H7 (cell line): ENCODE measurements around the gene KCNK4. TPM values are rescaled to one million over a fixed set of nuclear protein-coding genes. Genes with fewer than 3 reads are reported as not detected.

Experiments
- DNase-seq: peaks from one replicate; pipeline ENCODE4 v3.0.0; 2012
- H3K27me3 ChIP-seq: 2 replicates; pipeline ENCODE4 v1.6.0; 2011; ENCODE audit warnings: mild to moderate bottlenecking, low read length; ENCODE audit not compliant: control insufficient read depth, insufficient read depth
- H3K36me3 ChIP-seq: replicated peaks from 2 replicates; pipeline ENCODE4 v1.5.1; 2011; ENCODE audit warnings: low read length; ENCODE audit not compliant: control insufficient read depth, insufficient read depth
- H3K4me3 ChIP-seq: 2 replicates; pipeline ENCODE4 v1.5.1; 2011; ENCODE audit warnings: low read depth, mild to moderate bottlenecking, control low read depth, low read length, moderate library complexity; ENCODE audit not compliant: insufficient read depth
- total RNA-seq: library from RNA; depleted of rRNA; stranded (reverse); fragments of >200 nt; shearing (Covaris generic); gene quantifications from 2 replicates; pipeline ENCODE4 v1.2.3, GENCODE V29; 2014

The KCNK4 gene
- total RNA-seq, 1 experiment from 2014 or later = not detected

- no peak overlapping the region for H3K4me3 ChIP-seq
- no peaks in the 10 kb centered on the region for H3K27me3 ChIP-seq
- no peak for DNase-seq
- H3K36me3 ChIP-seq = peaks cover 14% of the 10 kb centered on the region
These were observed 33.8 kb downstream of the KCNK4 start for GRCh38 chr11:64324692-64325469.

GRCh38 chr11:64327375-64327774 is 36.3 kb downstream of the KCNK4 start:
- Histone ChIP-seq H3K4me3 (no peak overlapping the region), H3K27me3 (no peaks in the 10 kb centered on the region), H3K36me3 (no peaks in the 10 kb centered on the region; the same call in none of the 2 replicates)
- no peak for DNase-seq

GRCh38 chr11:64327993-64328392 is 36.9 kb downstream of the KCNK4 start:
- Histone ChIP-seq H3K27me3 (no peaks in the 10 kb centered on the region), H3K4me3 (no peak overlapping the region), H3K36me3 (no peaks in the 10 kb centered on the region; the same call in 1 of the 2 replicates)
- no peak for DNase-seq

- no peaks in the 10 kb centered on the region for H3K27me3 ChIP-seq
- H3K4me3 ChIP-seq = no peak overlapping the region
- H3K36me3 ChIP-seq = no peaks in the 10 kb centered on the region
- no peak for DNase-seq
These were observed 39.8 kb downstream of the KCNK4 start for GRCh38 chr11:64330888-64331287.

GRCh38 chr11:64331569-64332371 is 40.7 kb downstream of the KCNK4 start:
- DNase-seq = peak; percentile 85
- no peaks in the 10 kb centered on the region for H3K36me3 ChIP-seq
- H3K27me3 ChIP-seq = no peaks in the 10 kb centered on the region
- no peak overlapping the region for H3K4me3 ChIP-seq

GRCh38 chr11:64333556-64333955 is 42.5 kb downstream of the KCNK4 start:
- DNase-seq = no peak
- Histone ChIP-seq H3K4me3 (no peak overlapping the region), H3K36me3 (no peaks in the 10 kb centered on the region), H3K27me3 (no peaks in the 10 kb centered on the region)

GRCh38 chr11:64334764-64335735 is 43.9 kb downstream of the KCNK4 start:
- no peak overlapping the region for H3K4me3 ChIP-seq
- H3K27me3 ChIP-seq = no peaks in the 10 kb centered on the region; the same call in 1 of the 2 replicates
- DNase-seq = peak; percentile 68
- H3K36me3 ChIP-seq = no peaks in the 10 kb centered on the region

GRCh38 chr11:64337538-64338249 is 46.6 kb downstream of the KCNK4 start:
- no peak overlapping the region for H3K4me3 ChIP-seq
- no peaks in the 10 kb centered on the region for H3K36me3 ChIP-seq
- no peaks in the 10 kb centered on the region; the same call in 1 of the 2 replicates for H3K27me3 ChIP-seq
- DNase-seq = no peak

GRCh38 chr11:64338716-64339115 is 47.6 kb downstream of the KCNK4 start:
- Histone ChIP-seq H3K4me3 (no peak overlapping the region), H3K36me3 (no peaks in the 10 kb centered on the region), H3K27me3 (no peaks in the 10 kb centered on the region; the same call in 1 of the 2 replicates)
- no peak for DNase-seq

- no peak overlapping the region for H3K4me3 ChIP-seq
- DNase-seq = peak; percentile 34
- H3K36me3 ChIP-seq = no peaks in the 10 kb centered on the region
- no peaks in the 10 kb centered on the region; the same call in 1 of the 2 replicates for H3K27me3 ChIP-seq
These were observed 48.2 kb downstream of the KCNK4 start for GRCh38 chr11:64339286-64339685.

GRCh38 chr11:64339754-64340408 is 48.8 kb downstream of the KCNK4 start, which contains the start of gene CCDC88B:
TSS of gene CCDC88B (plus strand) at chr11:64340204. CDS start at chr11:64340267, 63 bp downstream.
- Histone ChIP-seq H3K4me3 (peak within 1 kb of the TSS; percentile 60), H3K36me3 (no peaks in the 10 kb centered on the region), H3K27me3 (no peaks in the 10 kb centered on the region; the same call in 1 of the 2 replicates)
- no peak for DNase-seq

GRCh38 chr11:64340671-64341335 is 49.7 kb downstream of the KCNK4 start:
- Histone ChIP-seq H3K4me3 (peak overlapping the region; percentile 60), H3K27me3 (no peaks in the 10 kb centered on the region; the same call in 1 of the 2 replicates), H3K36me3 (no peaks in the 10 kb centered on the region)
- DNase-seq = peak; percentile 99

- Histone ChIP-seq H3K27me3 (no peaks in the 10 kb centered on the region; the same call in 1 of the 2 replicates), H3K36me3 (no peaks in the 10 kb centered on the region), H3K4me3 (peak overlapping the region; percentile 60)
- DNase-seq = no peak
These were observed 50.3 kb downstream of the KCNK4 start for GRCh38 chr11:64341429-64341828.
